ENCODE data around the gene STAB2.

The STAB2 gene

GRCh38 chr12:103812789-103813188, 225.7 kb downstream of the STAB2 start:
- DNase-seq: no peak

GRCh38 chr12:103813426-103813825, 226.4 kb downstream of the STAB2 start:
- no peak for DNase-seq

- no peak for DNase-seq
Observed at GRCh38 chr12:103813949-103814348, 226.9 kb downstream of the STAB2 start.

- DNase-seq: no peak
Observed at GRCh38 chr12:103814436-103814835, 227.4 kb downstream of the STAB2 start.

All from RPMI8226 (cell line).